Activated CD4-positive, alpha-beta T cell treated with anti-CD3 and anti-CD28 coated beads for 4 hours (primary cell): Measurements from ENCODE around the gene MAML2.
A peak's percentile ranks its signal among the peaks of the same experiment; 100 is the strongest.
"Not testable (repeated sequence)": the region's sequence is repeated elsewhere in the genome, so short reads cannot be mapped to it uniquely, and the experiment has no call there.

ENCODE experiments used
- DNase-seq, 2 donors: peaks; one replicate each; pipeline ENCODE4 v3.0.0-alpha.2; 2020

MAML2 gene

DNA sequence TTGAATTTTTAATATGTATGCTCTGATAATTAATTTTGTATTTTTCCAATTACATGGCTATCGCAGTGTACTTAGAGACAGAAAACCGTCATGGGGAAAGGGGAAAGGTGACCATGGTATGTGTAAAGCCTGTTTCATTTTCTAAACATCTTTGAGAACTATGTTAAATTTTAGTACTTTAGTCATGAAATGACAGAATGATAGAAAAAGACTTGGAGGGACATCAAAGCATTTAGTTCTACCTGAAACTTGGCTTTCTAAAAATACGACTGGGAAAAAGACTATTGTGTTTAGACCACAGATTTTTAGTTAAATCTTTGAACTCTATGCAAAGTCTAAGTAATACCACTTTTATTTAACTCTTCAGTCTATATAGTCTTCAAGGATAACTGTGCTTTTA is 54.1 kb downstream of the MAML2 start:
- DNase-seq, result no peak

GRCh38 chr11:96287822-96288439 is 55.1 kb downstream of the MAML2 start:
- DNase-seq, result no peak

GRCh38 chr11:96285985-96286384 is 57.0 kb downstream of the MAML2 start:
- not testable (repeated sequence) for DNase-seq

DNA sequence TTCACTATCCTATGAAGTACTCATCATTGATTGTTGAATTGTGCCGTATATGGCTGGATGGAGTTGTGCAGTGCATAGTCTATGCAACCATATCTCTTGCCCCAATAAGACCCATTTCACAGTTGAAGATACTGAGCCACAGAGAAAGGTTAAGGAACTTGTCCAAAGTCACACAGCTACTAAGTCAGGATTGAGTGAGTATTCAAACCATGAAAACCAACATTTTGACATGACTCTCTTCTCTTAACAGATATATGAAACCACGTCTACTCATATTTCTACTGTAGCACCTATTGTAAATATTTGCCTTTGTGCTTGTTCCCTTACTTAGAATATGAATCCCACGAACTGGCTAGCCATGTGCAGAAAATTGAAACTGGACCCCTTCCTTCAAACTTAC is 58.1 kb downstream of the MAML2 start:
- no peak for DNase-seq

DNA sequence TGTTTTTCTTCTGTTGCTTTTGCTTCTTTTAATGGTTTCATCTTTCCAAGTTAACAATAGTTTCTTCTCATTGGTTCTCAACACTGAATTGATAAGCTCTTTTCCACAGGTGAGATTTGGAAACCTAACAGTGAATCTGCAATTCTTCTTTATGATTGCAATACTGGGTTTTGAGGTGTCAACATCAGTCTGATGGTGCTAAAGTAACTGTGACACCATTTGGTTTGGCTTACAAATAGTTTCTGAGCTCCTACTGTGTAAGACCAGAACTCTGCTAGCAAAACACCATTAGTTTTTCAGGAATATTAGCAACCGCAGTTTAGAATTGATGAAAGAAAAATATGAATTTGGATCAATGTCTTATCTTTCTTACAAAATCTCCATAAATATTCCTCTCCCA is 58.6 kb downstream of the MAML2 start:
- no peak for DNase-seq

DNA sequence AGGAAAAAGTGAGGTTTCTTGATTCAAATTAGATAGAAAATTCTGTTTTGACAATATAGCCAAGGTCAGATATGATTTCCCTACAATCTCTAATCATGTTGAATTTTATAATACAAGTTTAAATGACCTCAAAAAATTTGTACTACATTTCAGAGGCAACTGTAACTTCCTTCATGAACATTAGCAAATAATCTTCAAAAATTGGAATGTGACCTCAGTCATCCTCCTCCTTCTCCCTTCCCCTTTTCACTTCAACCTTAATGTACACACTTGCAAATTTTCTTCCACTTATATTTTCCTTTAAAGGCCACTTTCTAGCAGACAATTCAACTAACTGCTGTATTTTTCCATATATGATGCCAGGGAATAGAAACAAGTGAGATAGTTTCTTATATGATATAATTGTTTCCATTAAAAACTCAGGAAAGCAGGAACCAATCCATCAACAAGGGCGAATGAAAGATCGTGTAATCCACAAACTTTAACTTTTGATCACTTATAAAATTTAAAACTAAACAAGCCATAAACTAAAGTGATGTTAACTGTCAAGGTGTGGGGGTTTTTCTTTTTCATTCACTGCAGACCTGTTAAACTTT is 60.3 kb downstream of the MAML2 start:
- DNase-seq, result no peak

DNA sequence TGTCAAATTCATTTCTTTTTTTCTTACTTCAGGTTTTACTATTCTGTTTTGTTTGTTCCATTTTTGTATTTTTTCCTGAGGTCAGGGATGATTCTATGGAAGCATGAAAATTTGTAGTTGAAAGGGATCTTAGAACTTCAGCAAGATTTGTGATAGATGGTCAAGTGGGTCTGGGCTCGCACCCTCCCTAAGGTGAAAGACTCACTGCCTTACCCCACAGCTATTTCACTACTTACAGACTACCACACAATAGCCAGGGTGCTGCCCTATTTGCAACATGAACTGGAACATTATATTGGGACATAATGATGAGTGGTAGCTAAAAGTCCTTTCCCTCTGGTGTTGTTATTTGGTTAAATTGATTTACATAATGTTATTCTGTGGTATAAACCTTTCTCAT is 62.6 kb downstream of the MAML2 start:
- no peak for DNase-seq

DNA sequence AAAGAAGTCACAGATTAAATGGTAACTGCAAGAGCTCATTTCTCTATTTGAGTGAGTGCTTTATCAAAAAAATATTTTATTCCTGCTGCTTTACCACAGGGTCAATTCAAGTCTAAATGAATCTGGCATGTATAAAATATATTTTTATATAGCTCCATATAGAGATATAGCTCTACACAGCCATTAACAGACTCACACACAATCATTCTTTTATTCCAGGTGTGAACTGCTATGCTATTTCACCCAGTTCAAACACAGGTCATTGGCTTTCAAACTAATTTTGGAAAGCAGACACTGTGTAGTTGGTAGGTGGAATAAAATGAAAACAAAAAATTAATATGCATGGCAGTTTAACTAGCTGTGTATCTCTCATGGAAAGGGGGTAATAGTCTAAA is 63.1 kb downstream of the MAML2 start:
- no peak for DNase-seq

- DNase-seq, result peak in 1 of 2 donors; percentile 31
Measured at GRCh38 chr11:96279018-96279895, 63.7 kb downstream of the MAML2 start.

DNA sequence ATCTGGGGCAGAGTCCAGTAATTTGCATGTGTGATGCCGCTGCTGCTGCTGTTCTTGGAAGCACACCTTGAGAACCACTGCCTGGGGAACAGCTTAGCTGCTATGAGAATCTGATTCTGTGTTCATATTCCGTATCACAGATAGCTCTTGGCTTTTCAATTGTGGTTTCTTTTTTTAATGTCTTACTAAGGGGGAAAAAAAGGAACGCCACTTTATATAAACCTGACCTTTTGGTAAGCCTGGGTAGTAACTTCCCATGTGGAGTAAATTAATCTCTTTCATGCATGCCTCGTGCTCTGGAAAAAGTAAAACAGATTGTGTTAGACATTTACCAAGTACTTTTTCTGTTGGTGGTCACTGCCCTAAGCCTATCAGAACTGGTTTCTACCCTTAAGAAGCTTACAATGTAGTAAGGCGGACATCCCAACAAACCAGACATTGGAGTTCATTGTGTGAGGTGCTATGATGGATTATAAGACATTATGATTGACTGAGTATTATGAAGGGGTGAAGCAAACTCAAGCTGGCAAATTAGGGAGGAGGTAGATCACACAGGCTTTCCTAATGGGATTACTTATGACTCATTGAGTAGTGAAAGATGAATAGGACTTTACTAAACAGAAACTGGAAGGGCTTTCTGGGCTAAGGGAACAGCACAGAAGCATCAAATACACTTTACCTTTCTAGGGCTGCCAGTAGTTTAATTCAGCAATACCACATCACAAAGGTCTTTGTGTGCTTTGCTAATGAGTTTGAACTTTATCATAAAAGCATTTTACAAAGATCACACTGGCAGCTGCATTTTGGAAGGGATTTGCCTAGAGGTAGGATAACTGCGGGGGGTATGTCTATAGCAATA is 64.7 kb downstream of the MAML2 start:
- no peak for DNase-seq

GRCh38 chr11:96277696-96278038 is 65.3 kb downstream of the MAML2 start:
- DNase-seq, result no peak

- no peak for DNase-seq
Measured at GRCh38 chr11:96276836-96277235, 66.2 kb downstream of the MAML2 start.

GRCh38 chr11:96275801-96276594 is 67.0 kb downstream of the MAML2 start:
- DNase-seq, result no peak

GRCh38 chr11:96273507-96273906 is 69.5 kb downstream of the MAML2 start:
- no peak for DNase-seq

GRCh38 chr11:96272529-96273222 is 70.3 kb downstream of the MAML2 start:
- DNase-seq, result no peak

GRCh38 chr11:96271777-96272176 is 71.2 kb downstream of the MAML2 start:
- no peak for DNase-seq

- DNase-seq, result not testable (repeated sequence)
Measured at GRCh38 chr11:96271352-96271751, 71.6 kb downstream of the MAML2 start.

DNA sequence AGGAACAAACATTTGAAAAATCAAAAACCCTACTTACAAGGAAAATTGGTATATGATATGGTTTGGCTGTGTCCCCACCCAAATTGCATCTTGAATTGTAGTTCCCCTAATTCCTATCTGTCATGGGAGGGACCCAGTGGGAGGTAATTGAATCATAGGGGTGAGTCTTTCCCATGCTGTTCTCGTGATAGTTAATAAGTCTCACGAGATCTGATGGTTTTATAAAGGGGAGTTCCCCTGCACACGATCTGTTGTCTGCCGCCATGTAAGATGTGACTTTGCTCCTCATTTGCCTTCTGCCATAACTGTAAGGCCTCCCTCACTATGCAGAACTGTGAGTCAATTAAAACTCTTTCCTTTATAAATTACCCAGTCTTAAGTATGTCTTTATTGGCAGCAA is 74.5 kb downstream of the MAML2 start:
- DNase-seq, result not testable (repeated sequence)

DNA sequence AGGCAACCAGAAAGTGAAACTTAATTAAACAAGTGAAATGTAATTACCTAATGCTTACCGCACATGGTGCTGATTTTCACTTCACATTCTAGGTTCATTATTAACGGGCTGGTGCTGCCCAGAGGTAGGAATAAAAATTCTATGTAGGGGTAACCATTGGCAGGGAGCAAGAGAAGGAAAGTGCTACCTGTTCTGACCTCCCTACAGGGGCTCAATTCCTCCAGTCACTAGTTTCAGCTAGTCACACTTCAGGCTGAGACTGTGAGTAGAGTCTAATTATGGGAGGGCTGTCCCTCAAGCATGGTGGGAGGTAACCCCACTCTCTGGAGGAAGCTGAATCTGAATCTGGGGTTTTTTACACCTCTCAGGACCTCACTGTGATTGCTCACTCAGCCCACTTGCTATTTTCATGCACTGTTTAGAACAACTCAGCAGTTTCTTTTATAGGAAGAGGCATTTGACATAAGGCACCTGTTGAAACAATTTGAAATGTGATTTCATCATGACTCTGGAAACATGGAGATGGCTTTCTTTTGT is 75.4 kb downstream of the MAML2 start:
- DNase-seq, result peak; percentile 53 to 57

GRCh38 chr11:96267001-96267495 is 75.9 kb downstream of the MAML2 start:
- DNase-seq, result no peak

DNA sequence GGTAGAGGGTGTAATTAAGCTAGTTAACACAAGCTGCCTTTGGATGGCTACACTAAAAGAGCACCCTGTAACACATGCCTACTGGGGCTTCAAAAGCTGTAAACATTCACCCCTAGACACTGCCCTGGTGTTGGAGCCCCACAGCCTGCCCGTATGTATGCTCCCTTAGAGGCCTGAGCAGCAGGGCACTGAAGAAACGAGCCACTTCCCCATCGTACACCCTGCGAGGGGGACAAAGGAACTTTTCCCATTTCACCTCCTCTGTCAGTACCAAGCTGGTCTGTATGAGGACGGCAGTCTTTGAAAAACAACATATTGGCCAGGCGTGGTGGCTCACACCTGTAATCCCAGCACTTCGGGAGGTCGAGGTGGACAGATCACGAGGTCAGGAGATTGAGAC is 77.0 kb downstream of the MAML2 start:
- no peak for DNase-seq
